ENCODE measurements around the gene PRPH2.

DNA sequence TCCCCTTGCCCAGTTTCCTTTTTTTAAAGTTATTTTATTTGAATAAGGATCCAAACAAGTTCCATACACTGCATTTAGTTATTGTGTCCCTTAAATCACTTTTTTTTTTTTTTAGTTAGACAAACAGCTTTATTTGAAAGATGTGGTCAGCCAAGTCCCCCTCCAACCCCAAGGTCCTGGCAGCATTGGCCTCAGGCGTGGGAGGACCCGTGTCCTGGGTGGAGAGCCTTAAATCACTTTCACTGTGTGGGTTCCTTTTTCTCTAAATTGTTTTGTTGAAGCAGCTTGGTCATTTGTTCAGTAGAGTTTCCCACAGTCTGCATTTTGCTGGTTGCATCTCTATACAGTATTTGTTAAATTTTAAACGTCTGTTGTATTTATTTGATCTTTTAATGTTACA lies 28.7 kb upstream of the PRPH2 start:
- TF ChIP-seq, protein P1, sequence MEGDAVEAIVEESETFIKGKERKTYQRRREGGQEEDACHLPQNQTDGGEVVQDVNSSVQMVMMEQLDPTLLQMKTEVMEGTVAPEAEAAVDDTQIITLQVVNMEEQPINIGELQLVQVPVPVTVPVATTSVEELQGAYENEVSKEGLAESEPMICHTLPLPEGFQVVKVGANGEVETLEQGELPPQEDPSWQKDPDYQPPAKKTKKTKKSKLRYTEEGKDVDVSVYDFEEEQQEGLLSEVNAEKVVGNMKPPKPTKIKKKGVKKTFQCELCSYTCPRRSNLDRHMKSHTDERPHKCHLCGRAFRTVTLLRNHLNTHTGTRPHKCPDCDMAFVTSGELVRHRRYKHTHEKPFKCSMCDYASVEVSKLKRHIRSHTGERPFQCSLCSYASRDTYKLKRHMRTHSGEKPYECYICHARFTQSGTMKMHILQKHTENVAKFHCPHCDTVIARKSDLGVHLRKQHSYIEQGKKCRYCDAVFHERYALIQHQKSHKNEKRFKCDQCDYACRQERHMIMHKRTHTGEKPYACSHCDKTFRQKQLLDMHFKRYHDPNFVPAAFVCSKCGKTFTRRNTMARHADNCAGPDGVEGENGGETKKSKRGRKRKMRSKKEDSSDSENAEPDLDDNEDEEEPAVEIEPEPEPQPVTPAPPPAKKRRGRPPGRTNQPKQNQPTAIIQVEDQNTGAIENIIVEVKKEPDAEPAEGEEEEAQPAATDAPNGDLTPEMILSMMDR (IDR thresholded peaks at IDR 0.05; ENCODE audit: poor library complexity) = no peak
- TF ChIP-seq EZH2 (IDR thresholded peaks at IDR 0.05; ENCODE audit: borderline replicate concordance) (no peak), EZH2phosphoT487 (IDR thresholded peaks at IDR 0.05; ENCODE audit: low read depth, severe bottlenecking, unreplicated experiment) (no peak)
